ENCODE measurements around the gene CREB3L1. TPM values are rescaled to one million over a fixed set of nuclear protein-coding genes. Genes with fewer than 3 reads are reported as not detected.
"Not testable (repeated sequence)": the region's sequence is repeated elsewhere in the genome, so short reads cannot be mapped to it uniquely, and the experiment has no call there.

CREB3L1 gene
- polyA plus RNA-seq, 1 donor: 38.3 TPM

DNA sequence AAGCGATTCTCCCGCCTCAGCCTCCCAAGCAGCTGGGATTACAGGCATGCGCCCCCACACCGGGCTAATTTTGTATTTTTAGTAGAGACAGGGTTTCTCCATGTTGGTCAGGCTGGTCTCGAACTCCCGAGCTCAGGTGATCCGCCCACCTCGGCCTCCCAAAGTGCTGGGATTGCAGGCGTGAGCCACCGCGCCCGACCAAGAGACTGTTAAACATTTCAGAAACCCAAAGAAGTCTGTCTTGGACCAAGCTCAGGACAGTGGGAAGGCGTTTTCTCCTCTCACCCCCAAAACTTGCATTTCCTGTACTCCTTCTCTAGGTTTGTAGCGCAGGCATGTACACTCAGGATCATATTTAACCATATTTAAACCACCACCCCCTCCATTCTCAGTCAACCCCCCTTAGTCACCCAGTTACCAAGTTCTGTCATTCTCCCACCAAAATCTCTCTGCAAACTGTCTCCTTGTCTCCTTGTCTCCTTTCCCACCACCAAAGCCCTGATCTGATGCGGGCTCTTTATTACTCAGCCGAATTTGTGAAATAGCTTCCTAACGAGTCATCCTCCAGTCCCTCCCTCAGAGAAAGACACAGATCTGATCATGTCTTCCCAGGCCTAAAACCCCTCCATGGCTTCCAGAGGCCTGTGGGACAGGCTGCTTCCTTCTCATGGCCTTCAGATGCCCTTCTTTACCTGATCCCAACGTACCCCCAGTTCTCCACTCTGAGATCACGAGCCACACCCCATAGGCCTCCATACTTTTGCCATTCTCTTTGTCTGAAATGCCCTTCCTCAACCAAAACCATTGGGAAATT is 29.0 kb upstream of the CREB3L1 start:
- no peak for DNase-seq

DNA sequence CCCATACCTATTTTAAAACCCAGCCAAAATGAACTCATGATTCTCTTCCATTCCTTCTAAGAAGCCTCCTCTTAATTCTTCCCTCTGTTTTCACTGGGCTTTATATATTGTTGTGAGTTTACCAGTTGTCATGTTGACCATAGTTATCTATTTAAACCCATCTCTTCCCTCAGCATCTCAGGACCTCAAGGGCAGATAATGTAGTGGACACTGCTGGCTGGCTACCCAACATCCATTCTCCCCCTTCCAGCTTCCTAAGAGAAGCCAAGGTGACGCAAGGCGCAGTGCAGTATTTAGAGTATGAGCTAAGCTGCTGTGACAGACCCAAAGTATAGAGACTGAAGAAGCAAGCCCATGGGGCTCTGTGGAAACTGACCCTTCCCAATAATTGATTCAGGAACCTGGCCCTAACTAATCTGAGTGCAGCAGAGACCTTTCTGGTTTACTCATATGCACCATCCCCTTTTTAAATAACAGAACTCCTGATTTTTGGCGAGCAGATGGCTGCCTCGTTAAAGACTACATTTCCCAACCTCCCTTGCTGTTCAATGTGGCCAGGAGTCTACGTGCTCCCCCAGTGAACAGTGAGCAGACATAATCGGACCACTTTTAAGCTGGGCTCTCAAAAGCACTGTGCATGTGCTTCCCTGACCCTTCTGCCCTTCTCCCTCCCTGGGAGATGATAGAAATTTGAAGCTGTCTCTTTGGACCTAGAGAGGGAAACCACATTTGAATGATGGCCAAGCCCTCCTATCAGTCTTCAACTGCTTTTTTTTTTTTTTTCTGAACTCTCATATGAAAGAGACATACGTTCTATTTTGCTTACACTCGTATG is 28.1 kb upstream of the CREB3L1 start:
- no peak for DNase-seq

DNA sequence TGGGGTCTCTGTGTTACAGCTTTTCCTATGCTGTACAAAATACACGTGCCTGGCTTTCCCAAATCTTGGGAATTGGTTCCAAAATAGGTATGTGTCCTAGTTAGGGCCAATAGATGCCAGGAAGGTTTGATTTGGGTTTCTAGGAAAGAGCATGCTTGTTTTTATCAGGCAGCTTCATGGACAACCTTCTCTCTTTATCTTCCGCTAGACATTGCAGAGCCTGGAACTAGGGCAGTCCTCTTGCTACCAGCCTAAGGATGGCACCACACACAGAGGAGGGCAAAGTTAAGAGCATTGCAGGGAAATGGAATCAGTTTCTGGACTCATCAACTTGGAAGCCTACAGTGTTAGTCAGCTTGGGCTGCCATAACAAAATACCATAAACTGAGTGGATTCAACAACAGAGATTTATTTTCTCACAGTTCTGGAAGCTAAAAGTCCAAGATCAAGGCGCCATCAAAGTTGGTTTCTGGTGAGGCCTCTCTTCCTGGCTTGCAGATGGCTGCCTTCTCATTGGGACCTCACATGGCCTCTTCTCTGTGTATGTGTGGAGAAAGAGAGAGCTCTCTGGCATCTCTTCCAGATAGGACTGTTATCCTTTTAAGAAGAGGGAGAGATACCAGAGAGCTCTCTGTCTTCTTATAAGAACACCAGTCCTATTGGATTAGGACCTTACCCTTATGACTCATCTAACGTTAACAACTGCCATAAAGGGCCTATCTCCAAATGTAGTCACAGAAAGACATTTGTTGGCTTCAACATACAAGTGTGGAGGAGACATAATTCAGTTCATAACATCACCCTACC is 27.3 kb upstream of the CREB3L1 start:
- DNase-seq: no peak

DNA sequence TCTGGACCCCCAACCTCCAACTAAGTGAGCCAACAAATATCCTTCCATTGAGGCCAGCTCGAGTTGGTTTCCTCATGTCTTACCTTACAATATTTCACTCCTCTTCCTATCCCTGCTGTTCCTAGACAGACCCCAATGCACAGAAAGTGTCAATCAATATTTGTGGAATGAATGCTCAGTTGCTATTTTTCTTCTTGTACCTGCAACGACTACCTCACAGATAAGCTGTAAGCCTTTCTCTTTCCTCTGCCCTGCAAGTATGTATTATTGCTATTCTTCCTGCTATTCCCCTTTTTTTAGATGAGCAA is 26.8 kb upstream of the CREB3L1 start:
- no peak for DNase-seq

DNA sequence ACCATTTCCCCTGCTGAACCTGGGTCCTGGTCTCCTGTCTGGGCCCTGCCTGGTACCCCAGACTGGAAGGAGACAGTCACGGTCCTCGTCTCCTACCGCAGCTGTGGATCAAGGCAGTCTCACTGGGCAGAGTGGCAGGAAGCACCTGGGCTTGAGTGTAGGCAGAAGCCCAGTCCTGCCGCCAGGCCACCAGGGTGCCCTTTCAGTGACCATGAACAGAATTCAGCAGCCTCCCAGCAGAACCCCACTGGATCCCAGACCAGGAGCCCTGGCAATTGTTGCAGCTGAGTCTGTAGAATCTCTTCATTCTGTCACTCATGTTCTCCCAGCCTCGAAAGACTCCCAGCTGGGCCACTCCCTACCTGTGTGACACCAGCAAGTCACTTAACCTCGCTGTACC is 25.5 kb upstream of the CREB3L1 start:
- DNase-seq: no peak

DNA sequence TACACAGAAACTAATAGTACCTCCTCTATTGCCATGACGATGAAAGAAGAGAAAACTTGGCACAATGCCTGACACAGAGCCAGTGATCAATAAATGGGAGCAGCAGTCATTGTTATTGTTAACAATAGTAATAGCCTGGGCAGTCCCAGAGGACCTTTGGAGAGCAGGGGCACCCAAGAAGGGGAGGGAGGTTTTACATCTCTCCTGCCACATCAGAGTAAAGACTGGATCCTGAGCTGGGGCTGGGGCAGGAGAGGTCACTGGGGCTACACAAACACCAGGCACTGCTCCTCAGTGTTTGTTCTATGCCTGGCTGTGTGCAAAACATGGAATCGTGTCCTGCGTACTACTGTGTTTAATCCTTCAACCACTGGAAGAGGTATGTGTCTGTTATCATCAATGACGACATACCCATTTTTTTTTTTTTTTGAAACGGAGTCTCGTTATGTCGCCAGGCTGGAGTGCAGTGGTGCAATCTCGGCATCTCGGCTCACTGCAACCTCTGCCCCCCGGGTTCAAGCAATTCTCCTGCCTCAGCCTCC is 25.0 kb upstream of the CREB3L1 start:
- no peak for DNase-seq

DNA sequence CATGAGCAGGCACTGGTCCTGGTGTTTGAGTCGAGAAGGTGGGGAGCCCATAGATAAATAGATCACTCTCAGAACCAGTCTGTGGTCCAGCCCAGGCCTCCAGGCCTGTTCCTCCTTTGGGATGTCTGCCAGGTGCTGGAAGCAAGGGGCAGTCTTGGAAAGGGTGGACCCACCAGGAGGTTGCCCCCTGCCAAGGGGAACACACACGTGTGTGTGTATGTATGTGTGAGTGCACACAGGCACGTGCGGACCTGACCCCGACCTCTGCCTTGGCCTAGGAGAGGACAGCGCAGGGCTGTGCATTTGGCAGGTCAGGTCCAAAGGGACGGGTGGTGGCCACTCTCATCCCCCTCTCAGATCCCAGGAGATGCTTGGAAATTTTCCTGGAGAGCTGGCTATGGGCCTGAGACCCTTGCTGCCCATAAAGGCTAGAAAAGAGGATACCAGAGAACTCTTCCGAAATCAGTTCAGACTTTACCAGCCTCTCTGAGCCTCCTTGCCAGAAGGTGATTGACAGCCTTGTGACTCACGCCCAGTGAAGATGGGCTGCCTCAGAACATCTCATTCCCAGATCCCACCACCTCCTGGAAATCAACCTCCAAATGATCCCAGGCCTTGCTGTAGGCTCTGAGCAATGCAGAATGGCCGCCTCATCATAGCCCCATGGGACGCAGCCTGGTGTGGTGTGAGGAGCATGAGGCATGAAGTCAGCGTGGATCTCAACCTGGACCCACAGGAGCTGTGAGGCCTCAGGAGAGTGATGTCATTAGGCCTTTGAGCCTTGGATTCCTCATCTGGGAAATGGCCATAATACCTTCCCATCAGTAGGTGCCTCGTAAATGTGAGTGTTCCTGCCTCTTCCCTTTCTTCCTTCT is 24.0 kb upstream of the CREB3L1 start:
- no peak for DNase-seq

DNA sequence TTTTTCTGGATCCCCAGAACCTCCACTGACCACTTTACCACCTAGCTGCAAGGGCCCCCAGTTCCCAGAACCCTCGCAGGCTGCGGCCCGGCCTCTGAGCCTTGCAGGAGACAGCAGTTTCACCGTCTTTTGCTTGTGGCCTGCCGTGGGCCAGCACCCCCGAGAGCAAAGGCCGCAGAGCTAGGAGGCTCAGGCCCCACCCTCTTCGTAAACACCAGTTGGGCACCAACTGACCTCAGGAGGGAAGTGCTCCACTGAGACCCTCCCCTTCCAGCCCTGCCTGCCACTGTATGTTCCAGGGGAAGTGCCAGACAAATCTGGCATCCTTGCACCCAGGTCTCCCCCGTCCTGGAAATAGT is 23.4 kb upstream of the CREB3L1 start:
- no peak for DNase-seq

DNA sequence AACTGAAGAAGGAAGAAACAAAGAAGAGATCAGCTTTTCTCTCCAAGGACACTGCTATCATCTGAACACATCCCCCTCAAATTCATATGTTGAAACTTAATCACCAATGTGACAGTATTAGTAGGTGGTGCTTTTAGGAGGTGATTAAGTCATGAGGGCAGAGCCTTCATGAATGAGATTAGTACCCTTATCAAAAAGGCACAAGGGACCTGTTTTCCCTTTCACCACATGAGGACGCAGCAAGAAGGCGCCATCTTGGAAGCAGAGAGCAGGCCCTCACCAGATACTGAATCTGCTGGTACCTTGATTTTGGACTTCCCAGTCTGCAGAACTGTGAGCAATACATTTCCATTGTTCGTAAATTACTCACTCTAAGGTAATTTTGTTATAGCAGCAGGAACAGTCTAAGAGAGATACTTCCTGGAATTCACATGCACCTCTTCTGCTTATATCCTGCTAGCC is 20.9 kb upstream of the CREB3L1 start:
- no peak for DNase-seq

DNA sequence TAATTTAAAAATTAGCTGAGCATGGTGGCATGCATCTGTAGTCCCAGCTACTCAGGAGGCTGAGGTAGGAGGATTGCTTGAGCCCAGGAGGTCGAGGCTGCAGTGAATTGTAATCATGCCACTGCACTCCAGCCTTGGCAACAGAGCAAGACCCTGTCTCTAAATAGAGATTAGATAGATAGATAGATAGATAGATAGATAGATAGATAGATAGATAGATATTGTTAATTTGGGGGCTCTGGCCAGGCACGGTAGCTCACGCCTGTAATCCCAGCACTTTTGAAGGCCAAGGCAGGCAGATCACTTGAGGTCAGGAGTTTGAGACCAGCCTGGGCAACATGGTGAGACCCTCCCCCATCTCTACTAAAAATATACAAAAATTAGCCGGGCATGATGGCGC is 18.1 kb upstream of the CREB3L1 start:
- DNase-seq: not testable (repeated sequence)

DNA sequence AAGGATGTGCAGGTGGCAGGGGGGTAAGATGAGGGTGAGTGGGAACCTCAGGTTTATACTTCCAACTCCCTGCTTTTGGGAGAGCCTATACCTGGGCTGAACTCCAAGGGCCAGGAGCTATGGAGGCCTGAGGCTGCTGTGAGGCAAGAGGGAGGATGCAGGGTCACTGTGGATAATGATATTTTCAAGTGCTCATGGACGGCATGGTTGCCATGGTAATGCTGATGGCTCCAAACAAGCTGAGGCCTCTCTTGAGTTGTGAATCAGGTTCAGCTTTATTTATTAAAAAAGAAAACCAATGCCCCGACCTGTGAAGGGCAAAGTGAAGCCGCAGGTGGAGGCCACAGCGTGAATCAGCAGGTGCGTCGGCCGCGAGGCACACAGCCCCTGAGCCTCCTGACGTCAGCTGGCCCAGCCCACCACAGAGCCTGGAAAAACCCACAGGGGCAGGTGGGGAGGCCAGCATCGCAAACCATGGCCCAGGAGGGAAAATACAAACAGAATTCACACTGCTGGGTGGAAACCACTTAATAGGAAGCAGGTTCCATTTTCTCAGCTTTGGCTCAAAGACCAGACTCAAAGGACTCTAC is 17.4 kb upstream of the CREB3L1 start:
- DNase-seq: no peak

DNA sequence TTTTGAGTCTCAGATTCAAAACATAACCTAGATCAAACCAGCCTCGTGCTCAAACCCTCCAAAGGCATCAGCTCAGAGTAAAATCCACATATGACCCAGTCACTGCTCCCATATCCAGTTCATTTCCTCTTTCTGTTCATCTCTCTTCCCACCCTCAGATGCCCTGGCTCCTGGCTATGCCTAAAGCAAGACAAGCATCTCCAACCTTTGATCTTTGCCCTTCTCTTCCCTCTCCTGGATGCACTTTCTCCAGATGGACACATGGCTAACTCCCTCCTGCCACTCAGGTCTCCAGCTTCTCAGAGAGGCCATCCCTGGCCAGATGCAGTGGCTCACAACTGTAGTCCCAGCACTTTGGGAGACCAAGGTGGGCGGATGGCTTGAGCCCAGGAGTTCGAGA is 14.3 kb upstream of the CREB3L1 start:
- DNase-seq: no peak

DNA sequence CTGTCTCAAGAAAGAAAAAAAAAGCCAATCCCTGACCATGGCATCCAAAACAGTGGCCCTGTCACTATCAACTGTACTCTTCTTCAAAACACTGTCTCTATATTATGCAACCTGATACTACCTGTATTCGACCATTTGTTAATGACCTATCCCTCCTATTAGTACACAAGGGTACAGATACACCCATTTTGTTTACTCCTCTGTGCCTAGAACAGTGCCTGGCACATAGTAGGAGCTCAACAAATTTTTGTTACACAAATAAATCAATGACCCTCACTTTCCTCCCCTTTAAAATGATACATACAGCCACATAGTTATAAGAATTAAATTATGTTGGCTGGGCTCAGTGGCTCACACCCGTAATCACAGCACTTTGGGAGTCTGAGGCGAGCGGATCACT is 13.4 kb upstream of the CREB3L1 start:
- no peak for DNase-seq

DNA sequence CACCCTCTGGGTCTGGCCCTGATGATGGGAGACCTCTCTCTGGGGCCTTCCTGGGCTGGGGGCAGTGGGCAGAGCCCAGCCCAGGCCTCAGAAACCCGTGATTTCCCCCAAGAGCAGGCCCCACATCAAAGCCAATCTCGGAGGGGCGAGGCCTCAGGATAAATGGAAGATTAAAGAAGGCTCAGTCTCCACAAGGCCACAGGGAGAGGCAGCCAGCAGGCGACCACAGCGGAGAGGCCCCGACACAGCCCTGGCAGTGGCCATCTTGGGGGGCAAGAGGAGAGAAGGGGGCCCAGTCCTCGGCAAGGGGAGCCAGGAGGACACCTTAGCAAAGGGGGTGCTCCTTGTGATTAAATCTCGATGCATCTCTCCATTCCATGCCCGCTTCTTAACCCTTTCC is 12.5 kb upstream of the CREB3L1 start:
- DNase-seq: no peak

DNA sequence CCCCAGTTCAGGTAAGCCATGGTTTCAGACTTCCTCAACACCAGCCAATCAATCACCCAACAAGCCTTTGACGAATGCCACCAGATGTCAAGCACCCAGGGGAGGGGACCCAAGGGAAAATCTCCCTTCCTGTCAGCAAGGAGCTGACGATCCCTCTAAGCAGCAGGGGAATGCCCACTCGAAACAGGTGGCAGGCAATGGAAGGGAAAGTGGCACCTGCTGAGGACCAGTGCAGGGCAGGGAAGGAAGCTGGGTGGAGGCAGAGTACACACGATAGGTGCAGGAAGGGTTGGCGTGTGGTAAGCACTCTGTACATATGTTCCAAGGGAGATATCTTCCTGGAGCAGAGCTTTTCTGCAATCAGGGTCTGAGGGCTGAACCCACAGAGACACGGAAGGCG is 11.7 kb upstream of the CREB3L1 start:
- no peak for DNase-seq

DNA sequence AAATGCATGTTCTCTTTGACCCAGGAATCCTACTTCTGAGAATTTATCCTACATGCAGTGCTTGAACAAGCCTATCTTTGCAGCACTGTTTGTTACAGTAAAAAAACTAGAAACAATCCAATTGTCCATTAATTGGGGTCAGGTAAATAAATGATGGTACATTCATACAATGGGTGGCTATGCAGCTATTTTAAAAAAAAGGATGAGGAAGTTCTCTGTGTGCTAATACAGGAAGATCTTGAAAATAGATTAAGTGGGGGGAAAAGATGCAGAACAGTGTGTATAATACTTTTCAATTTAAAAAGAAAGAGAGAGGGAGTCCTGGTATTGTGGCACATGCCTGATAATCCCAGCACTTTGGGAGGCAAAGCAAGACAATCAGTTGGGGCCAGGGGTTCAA is 9.5 kb upstream of the CREB3L1 start:
- no peak for DNase-seq

DNA sequence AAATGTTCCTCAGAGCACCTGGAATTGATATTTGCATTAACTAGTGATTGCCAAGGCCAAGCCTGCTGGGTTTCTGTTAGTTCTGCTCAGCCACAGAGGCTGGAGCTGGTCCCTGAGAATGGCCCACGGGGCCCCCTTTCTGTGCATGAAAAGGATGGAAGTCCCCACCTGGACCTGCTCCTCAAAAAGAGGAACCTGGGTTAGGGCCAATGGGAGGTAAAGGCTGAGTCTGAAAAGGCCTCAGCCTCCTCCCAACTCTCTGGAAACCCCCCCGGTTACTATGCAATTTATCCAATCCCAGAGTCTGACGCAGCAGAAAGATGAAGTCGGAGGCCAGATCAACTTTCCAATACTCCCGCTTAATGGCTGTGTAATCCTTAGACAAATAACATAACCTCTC is 6.8 kb upstream of the CREB3L1 start:
- DNase-seq: peak; percentile 65

DNA sequence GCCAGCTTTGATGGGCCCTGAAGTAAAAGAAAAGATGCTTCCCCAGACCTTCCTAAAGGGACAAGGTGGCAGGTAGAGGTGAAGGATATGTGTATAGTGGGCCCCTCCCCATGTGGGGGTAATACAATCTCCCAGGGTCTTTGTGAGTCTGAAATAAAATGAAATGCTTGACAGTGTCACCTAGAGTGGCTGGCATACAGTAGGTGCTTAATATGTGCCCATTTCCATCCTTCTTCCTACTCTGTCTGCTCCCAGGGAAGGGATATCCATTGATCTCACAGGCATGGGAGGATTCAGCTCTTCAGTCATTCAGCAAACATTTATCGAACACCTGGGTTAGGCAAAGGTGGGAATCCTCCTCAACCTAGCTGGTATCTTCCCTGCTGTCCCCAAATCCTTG is 6.1 kb upstream of the CREB3L1 start:
- no peak for DNase-seq

DNA sequence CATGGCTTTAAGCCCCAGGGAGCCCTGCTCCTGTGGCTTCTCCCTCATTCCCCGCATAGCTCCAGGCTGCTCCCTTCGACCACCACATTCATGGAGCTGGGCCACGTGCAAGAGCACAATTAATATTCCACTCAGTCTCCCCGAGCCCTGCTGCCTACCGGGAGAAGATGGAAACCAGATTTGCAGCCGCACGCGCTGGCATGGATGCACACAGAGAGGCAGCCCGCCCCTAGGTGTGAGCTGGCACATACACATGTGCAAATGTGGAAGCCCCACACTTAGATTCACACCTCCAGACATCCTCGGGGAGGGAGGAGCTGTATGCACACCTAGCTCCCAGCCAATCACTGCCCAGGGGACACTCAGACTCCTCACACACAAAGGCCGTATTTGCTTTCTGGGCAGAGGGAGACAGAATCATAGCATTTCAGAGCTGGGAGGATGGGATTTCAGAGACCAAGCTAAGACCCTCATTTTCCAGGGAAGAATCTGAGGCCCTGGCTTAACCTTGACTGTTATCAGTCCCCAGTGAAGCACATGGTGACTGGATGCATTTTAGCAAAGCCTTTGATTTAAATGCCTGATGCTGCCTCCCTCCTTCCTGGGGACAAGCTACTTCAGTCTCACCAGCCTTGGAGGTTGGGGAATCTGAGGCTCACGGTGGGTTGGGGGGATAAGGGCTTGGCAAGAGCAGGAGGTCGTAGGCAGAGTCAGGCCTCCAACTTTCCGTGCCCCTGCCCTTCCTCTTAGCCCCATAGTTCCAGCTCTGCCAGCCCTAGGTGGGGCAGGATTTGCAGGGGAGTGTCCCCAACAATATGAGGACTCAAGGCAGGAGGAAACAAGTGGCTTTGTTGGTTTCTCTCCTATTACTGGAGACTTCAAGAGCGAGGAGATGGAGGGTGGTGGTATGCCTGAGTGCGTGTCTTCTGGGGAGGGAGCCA is 5.3 kb upstream of the CREB3L1 start:
- DNase-seq: no peak

DNA sequence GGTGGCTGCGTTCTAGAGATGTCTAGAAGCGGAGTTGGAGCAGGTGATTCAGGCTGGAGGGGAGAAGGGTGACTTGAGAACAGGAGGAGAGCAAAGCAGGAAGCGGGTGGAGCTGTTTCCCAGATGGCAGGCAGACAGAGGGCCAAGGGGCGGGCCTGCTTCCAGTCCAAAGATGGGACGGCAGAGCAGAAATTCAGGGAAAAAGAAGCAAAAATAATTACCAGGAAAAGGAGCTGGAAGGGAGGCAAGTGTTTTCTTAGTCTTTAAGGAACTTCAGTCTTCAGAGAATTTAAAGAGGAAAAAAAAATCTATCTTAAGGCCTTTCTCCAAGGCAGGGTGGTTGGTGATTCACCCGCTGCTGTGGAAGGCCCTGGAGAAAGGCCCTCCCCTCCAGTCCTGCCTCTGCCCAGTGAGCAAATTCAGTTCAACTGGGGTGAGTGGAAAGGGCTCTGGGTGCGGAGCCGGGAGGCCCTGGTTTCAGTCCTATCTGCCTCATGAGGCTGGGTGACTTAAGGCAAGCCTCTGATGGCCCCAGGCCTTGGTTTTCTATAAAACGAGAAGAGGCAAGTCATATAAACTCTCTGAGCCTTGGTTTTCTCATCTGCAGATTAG is 4.5 kb upstream of the CREB3L1 start:
- peak; percentile 88 for DNase-seq
